ENCODE measurements around the gene RGS19.

RGS19 gene

GRCh38 chr20:64032706-64033624 lies 46.4 kb downstream of the RGS19 start:
- DNase-seq: no peak

GRCh38 chr20:64031822-64032314 lies 47.5 kb downstream of the RGS19 start:
- no peak for DNase-seq

- DNase-seq: no peak
These were observed 48.8 kb downstream of the RGS19 start for GRCh38 chr20:64030371-64031134.

DNA sequence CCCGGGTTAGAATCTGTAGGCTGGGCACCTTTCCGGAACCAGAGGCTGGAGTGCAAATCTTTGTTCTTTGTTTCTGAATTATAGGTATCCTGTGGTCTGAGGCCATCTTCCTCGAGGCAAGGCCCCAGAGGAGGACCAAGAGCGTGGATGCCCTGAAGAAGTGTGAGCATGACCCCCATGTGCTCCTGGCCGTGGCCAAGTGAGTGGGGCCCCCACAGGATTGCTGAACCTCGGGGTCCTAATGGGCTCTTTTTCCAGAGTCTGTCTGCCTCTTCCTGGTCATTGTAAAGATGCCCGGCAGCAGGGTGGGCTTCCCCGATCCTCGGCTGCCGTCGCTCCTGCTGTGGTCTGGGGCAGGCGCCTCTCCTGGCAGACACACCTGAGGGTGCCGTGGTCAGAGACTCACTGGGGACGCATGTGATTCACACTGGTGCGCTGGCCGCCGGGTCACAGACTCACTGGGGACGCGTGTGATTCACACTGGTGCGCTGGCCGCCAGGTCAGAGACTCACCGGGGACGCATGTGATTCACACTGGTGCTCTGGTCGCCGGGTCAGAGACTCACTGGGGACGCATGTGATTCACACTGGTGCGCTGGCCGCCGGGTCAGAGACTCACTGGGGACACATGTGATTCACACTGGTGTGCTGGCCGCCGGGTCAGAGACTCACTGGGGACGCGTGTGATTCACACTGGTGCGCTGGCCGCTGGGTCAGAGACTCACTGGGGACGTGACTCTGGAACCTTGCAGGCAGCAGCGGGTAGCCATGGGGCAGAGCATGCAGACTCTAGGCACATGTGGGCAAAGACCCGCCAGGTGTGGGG lies 49.8 kb downstream of the RGS19 start:
- no peak for DNase-seq

- DNase-seq: no peak
These were observed 51.2 kb downstream of the RGS19 start for GRCh38 chr20:64027981-64028685.

DNA sequence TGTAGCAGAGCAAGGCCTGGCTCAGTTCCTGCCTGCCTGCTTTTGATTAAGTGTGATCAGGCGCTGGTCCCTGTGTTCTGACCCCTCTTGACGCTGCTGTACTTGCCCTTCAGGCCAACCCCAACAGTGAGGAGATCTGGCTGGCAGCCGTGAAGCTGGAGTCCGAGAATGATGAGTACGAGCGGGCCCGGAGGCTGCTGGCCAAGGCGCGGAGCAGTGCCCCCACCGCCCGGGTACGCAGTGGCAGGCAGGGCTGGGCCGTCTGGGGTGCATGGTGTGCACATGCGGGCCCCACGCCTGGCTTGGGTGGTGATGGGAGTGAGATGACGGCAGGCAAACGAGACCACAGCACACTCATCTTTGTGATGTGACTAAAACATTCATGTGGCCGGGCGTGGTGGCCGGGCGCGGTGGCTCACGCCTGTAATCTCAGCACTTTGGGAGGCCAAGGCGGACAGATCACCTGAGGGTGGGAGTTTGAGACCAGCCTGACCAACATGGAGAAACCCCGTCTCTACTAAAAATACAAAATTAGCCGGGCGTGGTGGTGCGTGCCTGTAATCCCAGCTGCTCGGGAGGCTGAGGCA lies 53.4 kb downstream of the RGS19 start:
- DNase-seq: no peak

GRCh38 chr20:64025101-64025825 lies 54.1 kb downstream of the RGS19 start:
- no peak for DNase-seq

DNA sequence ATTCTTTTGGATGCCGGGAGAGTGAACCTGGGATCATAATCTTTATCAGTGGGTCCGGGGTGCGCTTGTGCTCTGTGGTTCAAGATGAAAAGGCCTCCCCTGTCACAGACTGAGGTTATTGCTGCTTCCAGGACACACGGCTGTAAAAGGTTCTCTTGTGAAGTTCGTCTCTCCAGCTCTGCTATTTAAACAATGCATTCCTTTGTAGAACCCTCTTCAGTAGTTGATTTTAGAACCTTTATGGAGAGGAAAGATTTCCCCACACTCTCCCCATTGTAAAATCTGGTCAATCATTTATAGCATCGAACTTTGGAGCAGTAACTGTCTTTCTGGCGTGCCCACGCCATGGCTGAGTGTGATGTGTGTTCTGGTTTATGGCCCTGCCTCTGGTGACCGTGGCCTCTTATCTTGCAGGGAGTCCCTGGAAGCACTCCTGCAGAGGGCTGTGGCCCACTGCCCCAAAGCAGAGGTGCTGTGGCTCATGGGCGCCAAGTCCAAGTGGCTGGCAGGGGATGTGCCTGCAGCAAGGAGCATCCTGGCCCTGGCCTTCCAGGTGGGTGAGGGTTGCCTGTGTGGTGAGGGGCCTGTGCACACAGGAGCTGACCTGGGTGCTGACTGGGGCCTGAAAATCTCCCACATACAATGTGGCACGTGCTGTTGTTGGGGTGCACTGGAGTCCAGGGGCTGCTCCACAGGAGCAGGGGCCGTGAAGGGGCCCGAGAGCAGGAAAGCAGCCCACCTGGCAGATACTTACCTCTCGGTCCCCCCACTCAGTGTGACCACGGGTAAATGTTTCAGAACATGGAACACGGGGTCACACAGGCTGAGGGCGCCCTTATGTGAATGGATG lies 55.0 kb downstream of the RGS19 start:
- DNase-seq: no peak

- DNase-seq: no peak
These were observed 55.8 kb downstream of the RGS19 start for GRCh38 chr20:64023361-64024140.
